Activated T-cell treated with anti-CD3 and anti-CD28 coated beads, Interleukin-2, amount 50 U/mL, for 48 hours (primary cell): Measurements from ENCODE around the gene CFAP20.
"Not testable (repeated sequence)": the region's sequence is repeated elsewhere in the genome, so short reads cannot be mapped to it uniquely, and the experiment has no call there.

Experiments
- DNase-seq, 2 experiments: peaks; one replicate each; pipeline ENCODE4 v3.0.0-alpha.2; 2020

Gene CFAP20

DNA sequence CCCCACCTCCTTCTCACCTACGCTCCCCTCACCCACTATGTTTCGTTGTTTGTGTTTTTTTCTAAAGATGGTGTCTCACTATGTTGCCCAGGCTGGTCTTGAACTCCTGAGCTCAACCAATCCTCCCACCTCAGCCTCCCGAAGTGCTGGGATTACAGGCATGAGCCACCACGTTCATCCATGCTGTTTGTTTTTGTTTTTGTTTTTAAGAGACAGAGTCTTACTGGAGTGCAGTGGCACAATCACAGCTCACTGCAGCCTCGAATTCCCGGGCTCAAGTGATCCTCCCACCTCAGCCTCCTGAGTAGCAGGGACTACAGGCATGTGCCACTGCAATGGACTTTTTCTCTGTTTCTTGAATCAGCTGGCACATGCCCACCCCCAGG, 33.6 kb downstream of the CFAP20 start:
- DNase-seq, result not testable (repeated sequence)

DNA sequence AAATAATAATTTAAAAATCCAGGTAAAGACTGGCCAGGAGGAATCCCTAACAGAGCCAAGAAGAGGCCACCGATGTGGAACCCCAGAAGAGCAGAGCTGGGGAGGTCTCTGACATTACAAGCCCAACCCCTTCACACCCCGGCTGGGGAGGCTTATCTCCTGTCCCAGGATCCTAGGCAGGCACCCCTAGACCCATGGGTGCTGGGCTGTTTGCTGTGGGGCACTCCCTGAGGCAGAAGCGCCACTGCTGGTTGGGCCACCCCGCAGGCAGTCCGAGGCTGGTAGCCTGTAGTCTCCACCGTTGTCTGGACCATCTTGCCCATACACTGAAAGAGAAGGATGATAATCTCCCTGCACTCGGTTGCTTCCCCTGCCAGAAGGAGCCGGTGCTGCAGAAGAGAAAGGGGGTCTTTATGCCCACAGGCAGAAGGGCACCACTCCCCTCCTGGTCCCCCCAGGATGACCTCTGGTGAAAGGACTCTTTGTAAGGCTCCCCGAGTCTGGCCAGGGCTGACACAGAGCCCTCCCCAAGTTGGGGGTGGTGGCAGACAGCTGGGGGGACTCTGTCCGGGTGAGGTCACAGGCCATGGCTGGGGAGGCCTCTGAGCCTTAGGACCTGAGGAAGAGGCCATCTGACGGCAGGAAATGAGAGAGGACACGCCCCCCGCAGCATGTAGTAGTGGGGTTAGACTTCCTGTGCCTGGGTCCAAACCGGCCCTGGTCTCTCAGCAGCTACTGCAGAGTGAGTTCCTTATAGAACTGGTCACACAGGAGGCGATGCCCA, 34.2 kb downstream of the CFAP20 start:
- DNase-seq, result no peak

DNA sequence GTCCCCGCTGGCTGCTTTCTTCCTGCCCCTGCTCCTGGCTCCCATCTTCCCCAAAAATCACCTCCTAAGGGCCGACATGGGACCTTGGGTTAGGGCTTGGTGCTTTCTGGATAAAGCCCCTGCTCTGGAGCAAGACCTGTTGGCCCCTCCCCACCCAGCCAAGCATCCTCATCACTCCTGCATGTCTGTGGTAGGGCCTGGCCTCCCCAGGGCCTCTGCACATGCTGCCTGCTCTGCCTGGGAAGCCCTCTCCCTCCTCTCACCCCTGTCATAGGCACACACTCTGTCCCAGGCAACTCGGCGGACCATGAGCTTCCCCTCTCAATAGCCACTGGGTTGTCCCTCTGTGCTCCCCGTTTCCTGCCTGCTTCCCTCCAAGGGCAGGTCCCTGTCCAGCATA, 35.2 kb downstream of the CFAP20 start:
- no peak for DNase-seq

DNA sequence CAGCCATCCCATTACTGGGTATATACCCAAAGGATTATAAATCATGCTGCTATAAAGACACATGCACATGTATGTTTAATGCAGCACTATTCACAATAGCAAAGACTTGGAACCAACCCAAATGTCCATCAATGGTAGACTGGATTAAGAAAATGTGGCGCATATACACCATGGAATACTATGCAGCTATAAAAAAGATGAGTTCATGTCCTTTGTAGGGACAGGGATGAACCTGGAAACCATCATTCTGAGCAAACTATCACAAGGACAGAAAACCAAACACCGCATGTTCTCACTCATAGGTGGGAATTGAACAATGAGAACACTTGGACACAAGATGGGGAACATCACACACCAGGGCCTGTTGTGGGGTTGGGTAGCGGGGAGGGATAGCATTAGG, 38.8 kb downstream of the CFAP20 start:
- not testable (repeated sequence) for DNase-seq

DNA sequence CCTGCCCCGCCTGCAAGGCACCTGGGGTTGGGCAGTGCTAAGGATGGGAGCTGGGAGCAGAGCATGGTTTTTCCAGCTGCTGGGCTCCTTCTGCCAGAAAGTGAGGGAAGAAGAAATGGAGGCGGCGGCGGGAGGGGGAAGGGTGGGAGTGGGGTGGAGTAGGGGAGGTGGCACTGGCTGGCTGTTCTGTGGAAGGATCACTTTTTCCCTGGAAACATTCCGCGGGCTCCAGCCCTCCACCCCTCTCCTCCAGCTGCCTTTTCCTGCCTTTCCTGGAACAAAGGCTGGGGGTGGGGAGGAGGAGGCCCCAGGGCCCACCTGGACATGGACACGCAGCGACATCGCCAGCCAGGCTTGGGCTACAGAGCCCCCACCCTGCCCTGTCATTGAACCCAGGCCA, 41.1 kb downstream of the CFAP20 start:
- no peak for DNase-seq

DNA sequence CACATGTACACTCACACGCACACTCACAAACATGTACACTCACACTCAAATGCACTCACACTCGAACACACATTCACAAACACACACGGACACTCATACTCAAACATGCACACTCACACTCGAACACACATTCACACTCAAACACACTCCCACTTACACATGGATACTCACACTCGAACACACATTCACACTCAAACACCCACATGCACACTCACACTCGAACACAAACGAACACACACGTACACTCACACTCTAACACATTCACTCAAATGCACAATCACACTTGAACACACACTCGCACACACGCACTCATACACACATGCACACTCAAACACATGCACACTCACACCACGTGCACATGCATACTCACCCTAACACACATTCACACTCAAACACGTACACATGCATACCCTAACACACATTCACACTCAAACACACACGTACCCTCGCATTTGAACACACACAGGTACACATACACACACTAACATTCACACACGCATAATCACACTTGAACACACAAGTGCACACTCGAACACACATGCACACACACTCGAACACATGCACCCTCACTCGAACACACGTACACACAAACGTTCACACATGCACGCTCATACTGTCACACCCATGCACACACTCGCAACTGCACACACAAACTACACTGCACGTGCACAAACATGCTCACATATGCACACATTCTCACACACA, 41.8 kb downstream of the CFAP20 start:
- DNase-seq, result no peak

DNA sequence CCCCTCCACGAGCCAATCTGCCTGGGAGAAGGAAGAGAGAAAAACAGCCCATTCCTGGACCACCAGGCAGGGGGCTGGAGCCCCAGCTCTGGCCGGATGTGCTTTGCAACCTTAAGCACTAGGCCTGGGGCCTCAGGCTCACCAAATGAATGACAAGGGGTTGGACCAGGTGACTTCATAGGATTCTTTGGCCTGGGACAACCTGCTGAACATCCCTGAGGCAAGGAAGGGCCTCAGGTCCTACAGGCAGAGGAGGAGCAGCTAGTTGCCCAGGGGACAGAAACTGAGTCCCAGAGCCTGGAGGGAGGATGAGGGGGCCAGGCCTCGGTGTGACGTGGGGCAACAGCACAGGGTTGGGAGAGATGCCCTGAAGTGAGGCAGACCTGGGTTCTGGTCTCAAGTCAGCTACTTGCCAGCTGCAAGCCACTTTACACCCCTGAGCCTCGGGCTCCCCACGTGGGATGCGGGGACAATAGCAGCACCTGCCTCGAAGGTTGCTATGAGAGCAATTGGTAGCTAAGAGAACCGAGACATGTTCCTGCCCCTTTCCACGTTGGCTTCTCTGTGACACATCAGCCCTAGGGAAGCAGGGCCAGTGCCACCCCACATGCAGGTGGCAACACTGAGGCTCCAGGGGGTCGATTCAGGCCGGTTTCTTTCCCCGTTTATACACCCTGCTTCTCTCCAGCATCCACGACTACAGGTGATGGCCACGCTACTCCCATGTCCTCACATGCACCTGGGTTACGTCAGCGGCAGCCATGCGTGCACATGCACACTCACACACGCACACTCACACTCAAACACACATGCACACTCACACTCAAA, 42.6 kb downstream of the CFAP20 start:
- DNase-seq, result no peak

DNA sequence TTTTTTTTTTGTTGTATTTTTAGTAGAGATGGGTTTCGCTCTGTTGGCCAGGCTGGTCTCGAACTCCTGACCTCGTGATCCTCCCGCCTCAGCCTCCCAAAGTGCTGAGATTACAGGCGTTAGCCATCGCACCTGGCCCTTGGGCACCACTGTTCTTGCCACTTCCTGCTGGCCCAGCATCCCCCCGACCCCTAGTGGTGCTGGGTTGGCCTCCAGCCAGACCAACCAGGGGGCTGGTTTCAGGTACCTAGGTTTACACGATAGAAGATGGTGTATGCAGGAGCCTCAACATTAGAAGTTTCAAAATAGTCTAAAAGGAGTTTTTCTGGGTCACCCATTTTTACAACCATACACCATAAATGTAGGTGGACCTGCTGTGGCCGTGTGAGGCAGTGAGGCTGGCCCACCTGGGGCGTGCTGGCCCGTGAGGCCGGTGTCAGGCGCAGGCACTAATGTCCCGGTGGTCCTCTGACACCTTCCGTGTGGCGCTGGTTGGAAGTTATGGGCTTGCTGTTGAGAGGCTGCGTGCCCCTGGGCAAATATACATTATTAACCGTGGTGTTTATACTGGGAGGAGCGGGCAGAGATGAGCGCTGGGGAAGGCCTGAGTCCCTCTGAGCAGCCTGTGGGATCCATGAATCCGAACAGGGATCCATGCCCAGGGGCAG, 43.5 kb downstream of the CFAP20 start:
- no peak for DNase-seq

DNA sequence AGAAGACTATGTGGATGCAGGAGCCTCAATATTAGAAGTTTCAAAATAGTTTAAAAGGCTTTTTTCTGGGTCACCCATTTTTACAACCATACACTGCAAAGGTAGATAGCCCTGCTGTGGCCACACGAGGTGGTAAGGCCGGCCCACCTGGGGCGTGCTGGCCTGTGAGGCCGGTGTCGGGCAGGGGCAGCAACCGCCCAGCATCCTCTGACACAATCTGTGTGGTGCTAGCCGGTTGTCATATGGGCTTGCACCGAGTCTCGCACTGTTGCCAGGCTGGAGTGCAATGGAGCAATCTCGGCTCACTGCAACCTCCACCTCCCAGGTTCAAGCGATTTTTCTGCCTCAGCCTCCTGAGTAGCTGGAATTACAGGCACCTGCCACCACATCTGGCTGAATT, 44.0 kb downstream of the CFAP20 start:
- DNase-seq, result no peak

DNA sequence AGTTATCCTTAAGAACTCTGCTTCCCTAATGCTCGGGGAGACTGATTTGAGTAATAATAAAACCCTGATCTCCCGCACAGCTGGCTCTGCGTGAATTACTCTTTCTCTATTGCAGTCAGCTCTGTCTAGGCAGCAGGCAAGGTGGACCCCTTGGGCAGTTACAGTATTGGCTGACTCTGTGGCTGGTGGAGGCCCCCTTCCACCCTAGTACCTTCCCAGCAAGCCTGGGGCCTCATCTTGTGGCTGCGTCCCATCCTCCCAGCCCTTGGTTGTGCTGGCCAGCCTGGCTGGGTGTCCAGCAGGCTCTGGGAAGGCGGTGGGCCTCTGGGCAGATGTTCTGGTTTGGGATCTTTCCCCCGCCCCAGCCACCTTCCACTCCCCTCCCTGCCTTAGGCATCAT, 44.5 kb downstream of the CFAP20 start:
- no peak for DNase-seq

DNA sequence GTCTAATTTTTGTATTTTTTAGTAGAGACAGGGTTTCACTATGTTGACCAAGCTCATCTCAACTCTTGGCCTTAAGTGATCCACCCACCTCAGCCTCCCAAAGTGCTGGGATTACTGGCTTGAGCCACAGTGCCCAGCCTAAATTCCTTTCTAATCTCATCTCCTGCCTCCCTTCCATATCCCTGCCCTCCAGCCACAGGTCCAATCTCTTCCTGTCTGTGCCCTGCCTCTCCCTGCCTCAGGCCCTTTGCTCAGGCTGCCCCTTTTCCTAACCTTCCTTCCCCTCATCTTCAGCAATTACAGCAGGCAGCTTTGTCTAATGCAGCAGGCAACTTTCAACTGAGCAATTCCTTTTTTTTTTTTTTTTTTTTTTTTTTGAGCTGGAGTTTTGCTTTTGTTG, 46.8 kb downstream of the CFAP20 start:
- DNase-seq, result no peak

DNA sequence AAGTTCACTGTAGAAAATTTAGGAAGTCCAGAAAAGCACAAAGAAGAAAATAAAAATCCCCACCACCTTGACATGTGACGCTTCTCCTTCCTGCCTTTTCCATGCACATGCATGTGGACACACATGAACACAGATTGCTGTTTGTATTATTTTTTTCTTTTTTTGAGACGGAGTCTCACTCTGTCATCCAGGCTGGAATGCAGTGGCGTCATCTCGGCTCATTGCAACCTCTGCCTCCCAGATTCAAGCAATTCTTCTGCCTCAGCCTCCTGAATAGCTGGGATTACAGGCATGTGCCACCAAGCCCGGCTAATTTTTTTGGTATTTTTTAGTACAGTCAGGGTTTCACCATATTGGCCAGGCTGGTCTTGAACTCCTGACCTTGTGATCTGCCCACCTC, 48.5 kb downstream of the CFAP20 start:
- not testable (repeated sequence) for DNase-seq

DNA sequence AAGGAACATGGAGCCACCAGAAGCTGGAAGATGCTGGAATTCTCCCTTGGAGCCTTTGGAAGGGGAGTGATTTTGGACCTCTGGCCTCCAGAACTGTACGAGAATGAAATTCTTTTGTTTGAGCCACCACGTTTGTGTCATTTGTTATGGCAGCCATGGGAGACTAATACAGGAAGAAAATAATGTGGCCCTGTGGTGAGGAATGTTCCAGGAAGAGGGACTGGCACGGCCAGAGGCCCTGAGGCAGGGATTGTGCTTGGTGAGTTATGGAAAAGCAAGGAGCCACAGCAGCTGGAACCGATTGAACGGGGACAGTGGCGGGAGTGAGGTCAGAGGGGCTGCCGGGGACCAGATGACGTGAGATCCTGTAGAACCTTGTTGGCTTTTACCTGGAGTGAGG, 51.4 kb downstream of the CFAP20 start:
- no peak for DNase-seq

DNA sequence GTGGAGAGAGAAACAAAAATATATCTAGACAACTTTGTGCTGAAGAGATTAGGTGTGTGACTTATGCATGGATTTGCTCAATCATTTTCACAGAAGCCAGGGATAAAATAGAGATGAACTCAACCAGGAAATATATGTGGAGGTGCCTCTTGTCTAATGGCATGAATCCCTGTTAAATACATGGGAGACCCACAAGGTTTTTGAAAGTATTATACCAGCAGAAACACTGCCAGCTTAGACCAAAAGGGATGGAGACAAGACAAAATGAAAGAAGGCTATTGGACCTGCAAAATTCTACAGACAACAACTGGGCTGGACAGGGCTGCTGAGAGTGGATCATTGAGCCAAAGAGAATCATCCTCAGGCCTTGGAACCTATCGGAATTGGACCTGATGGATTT, 52.7 kb downstream of the CFAP20 start:
- DNase-seq, result no peak

DNA sequence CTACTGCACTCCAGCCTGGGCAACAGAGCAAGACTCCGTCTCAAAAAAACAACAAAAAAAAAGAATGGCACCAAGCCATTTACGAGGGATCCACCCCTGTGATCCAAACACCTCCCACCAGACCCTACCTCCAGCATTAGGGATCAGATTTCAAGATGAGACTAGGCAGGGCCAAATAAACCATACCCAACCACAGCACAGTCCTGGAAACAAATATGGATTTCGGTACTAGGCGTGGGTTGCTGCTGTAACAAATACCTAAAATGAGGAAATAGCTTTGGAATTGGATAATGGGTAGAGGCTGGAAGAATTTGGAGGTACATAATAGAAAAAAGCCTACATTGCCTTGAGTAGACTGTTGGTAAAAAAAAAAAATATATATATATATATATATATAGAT, 54.5 kb downstream of the CFAP20 start:
- DNase-seq, result no peak

DNA sequence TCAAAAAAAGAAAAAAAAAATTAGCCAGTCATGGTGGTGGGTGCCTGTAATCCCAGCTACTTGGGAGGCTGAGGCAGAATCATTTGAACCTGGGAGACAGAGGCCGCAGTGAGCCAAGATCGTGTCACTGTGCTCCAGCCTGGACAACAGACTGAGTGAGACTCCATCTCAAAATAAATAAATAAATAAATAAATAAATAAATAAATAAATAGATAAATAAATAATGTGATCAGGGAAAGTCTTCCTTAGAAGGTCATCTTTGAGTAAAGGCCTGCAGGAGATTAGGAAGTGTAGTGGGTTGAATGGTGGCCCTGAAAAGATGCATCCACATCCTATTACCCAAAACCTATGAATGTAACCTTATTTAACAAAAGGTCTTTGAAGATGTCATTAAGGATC, 56.1 kb downstream of the CFAP20 start:
- DNase-seq, result not testable (repeated sequence)

DNA sequence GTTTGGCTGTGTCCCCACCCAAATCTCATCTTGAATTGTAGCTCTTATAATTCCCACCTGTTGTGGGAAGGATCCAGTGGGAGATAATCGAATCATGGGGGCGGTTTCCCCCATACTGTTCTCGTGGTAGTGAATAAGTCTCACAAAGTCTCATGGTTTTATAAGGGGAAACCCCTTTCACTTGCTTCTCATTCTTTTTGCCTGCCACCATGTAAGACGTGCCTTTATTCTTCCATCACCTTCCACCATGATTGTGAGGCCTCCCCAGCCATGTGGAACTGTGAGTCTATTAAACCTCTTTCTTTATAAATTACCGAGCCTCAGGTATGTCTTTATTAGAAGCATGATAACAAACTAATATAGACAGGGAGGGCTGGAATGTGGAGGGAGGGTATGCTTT, 57.0 kb downstream of the CFAP20 start:
- DNase-seq, result not testable (repeated sequence)

DNA sequence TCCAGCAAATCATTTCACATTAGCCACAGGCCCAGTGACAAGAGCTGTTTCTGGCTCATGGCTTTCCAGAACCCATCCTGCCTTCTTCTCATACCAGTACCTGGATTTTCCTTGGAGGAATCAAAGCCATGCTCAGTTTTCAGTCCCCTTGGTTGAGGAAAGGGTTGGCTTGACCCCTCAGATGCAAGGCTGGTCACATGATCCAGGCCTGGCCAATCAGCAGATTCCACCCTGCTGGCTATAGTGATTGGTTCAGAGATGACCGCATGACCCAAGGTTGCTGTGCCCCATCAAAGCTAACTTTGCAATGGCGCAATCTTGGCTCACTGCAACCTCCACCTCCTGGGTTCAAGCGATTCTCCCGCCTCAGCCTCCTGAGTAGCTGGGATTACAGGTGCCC, 58.6 kb downstream of the CFAP20 start:
- DNase-seq, result no peak
